Hepatocyte (in vitro differentiated cells): ENCODE data around the gene ABHD17A.

Source experiments
- CTCF ChIP-seq: fragments of 200-600 bp; sonication (generic); IDR thresholded peaks from 2 replicates; pipeline ENCODE4 v1.5.1; 2016; ENCODE audit warnings: antibody characterized with exemption, mild to moderate bottlenecking; ENCODE audit not compliant: poor library complexity
- EZH2 ChIP-seq: fragments of 200-600 bp; sonication (generic); IDR thresholded peaks from 2 replicates; pipeline ENCODE4 v1.6.1; 2016; ENCODE audit warnings: antibody characterized with exemption, mild to moderate bottlenecking, borderline replicate concordance
- EZH2phosphoT487 ChIP-seq: fragments of 200-600 bp; sonication (generic); IDR thresholded peaks from one replicate; pipeline ENCODE4 v1.6.1; 2018; ENCODE audit warnings: antibody characterized with exemption, mild to moderate bottlenecking, low read depth, moderate library complexity; ENCODE audit not compliant: unreplicated experiment, severe bottlenecking

DNA sequence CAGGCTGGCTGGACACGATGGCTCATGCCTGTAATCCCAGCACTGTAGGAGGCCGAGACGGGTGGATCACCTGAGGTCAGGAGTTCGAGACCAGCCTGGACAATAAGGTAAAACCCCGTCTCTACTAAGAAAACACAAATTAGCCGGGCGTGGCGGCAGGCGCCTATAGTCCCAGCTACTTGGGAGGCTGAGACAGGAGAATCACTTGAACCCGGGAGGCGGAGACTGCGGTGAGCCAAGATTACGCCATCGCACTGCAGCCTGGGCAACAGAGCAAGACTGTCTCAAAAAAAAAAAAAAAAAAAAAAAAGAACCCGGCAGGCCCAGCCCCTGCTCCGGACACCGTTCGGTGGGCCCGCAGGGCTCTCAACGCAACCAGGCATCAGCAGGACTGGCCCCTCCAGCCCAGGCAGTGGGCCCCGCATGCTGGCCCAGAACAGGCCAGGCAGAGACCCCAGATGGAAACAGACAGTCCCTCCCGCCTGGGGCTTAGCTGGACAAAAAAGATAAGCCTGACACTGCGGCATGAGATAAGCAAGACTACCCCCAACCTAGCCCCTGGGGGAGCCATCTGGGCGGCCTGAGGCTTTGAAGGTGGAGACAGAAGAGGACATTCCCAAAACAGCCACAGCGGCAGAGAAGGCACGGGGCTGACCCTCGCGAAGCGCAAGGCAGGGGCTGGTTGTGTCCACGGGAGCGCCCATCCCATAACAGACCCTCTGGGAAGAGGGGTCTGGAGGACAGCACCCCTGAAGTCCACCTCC is 48.7 kb downstream of the ABHD17A start:
- TF ChIP-seq CTCF (no peak), EZH2 (no peak), EZH2phosphoT487 (no peak)
